HL-60 (cell line): ENCODE data around the gene KRTAP10-9.

Experiments
- DNase-seq, 2 experiments: peaks; one replicate each; pipeline ENCODE4 v3.0.0-alpha.2; 2010 to 2020; ENCODE audit warnings: low read depth in 1 of 2, low spot score in 1 of 2
- H3K27ac ChIP-seq: fragments of 250-450 bp; sonication (Bioruptor Pico); replicated peaks from 2 replicates; pipeline ENCODE4 v1.5.1; 2020; ENCODE audit warnings: mild to moderate bottlenecking, moderate library complexity
- H3K27me3 ChIP-seq: fragments of 250-450 bp; sonication (Bioruptor Pico); 2 replicates; pipeline ENCODE4 v1.5.1; 2021; ENCODE audit warnings: mild to moderate bottlenecking, moderate library complexity; ENCODE audit not compliant: insufficient read depth, poor library complexity, severe bottlenecking
- H3K4me3 ChIP-seq: replicated peaks from 2 replicates; pipeline ENCODE4 v1.5.1; 2011; ENCODE audit warnings: mild to moderate bottlenecking, control low read depth, low read length; ENCODE audit not compliant: insufficient read depth
- CTCF ChIP-seq: IDR thresholded peaks from one replicate; pipeline ENCODE4 v1.5.1; 2011; ENCODE audit warnings: low read length, control low read depth, inconsistent platforms; ENCODE audit not compliant: insufficient read depth
- GABPA ChIP-seq: IDR thresholded peaks from 2 replicates; pipeline ENCODE4 v1.6.1; 2012; ENCODE audit warnings: low read depth
- POLR2AphosphoS5 ChIP-seq: IDR thresholded peaks from 2 replicates; pipeline ENCODE4 v1.6.1; 2012; ENCODE audit warnings: low read depth
- REST ChIP-seq: IDR thresholded peaks from 2 replicates; pipeline ENCODE4 v1.6.1; 2012; ENCODE audit warnings: low read depth; ENCODE audit not compliant: insufficient replicate concordance
- SPI1 ChIP-seq: IDR thresholded peaks from 2 replicates; pipeline ENCODE4 v1.6.1; 2012; ENCODE audit warnings: low read depth, mild to moderate bottlenecking, borderline replicate concordance

The KRTAP10-9 gene

GRCh38 chr21:44595524-44595923, 31.4 kb upstream of the KRTAP10-9 start:
- DNase-seq = no peak
- Histone ChIP-seq H3K4me3 (no peak overlapping the region), H3K27ac (no peak overlapping the region), H3K27me3 (no peaks in the 10 kb centered on the region)
- TF ChIP-seq GABPA = no peak
- TF ChIP-seq SPI1 = no peak
- TF ChIP-seq REST = no peak
- no peak for TF ChIP-seq CTCF
- no peak for TF ChIP-seq POLR2AphosphoS5

DNA sequence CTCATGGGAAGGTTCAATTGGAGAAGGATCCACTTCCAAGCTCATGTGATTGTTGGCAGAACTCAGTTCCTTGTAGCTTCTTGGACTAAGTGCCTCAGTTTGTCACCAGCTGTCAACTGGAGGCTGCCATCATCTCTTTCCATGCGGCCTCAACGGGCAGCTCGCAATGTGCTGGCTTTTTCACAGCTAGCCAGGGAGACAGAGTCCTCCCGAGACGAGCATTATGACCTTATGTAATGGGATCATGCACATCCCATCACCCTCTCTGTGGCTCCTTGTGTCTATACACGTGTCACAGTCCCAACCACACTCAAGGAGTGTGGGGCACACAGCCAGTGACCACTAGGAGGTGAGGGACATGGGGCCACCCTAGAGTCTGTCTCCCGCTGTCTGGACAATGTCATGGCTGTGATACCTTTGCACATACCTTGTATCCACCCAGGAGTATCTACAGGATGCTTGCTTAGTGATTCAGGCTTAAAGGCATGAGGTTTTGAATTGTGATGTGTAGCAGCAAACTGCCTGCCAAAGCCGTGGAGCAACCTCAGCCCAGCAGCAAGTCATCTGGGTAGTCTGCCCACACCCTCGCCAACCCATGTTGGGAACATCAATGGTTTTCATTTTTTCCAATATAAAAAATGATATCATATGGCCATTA, 30.7 kb upstream of the KRTAP10-9 start:
- Histone ChIP-seq H3K4me3 (no peak overlapping the region), H3K27me3 (no peaks in the 10 kb centered on the region), H3K27ac (no peak overlapping the region)
- no peak for TF ChIP-seq POLR2AphosphoS5
- TF ChIP-seq REST = no peak
- TF ChIP-seq CTCF = no peak
- TF ChIP-seq GABPA = no peak
- no peak for TF ChIP-seq SPI1
- DNase-seq = no peak

- Histone ChIP-seq H3K27me3 (no peaks in the 10 kb centered on the region), H3K27ac (no peak overlapping the region), H3K4me3 (no peak overlapping the region)
- DNase-seq = no peak
- no peak for TF ChIP-seq POLR2AphosphoS5
- TF ChIP-seq REST = no peak
- no peak for TF ChIP-seq SPI1
- TF ChIP-seq CTCF = no peak
- TF ChIP-seq GABPA = no peak
Observed at GRCh38 chr21:44598061-44598460, 28.8 kb upstream of the KRTAP10-9 start.
